OCI-LY3 (cell line): ENCODE results near the gene PPP2R5C.

ENCODE experiments used
- EZH2phosphoT487 ChIP-seq: fragments of 200-600 bp; shearing (Covaris generic); IDR thresholded peaks from 2 replicates; pipeline ENCODE4 v1.6.1; 2018; ENCODE audit warnings: antibody characterized with exemption, mixed run types, low read depth
- TF ChIP-seq, protein P1 (sequence below): fragments of 200-600, 300-600 bp; sonication (generic); IDR thresholded peaks from 2 replicates; pipeline ENCODE4 v1.5.1; 2014; ENCODE audit warnings: antibody characterized with exemption, low read length, low read depth

DNA sequence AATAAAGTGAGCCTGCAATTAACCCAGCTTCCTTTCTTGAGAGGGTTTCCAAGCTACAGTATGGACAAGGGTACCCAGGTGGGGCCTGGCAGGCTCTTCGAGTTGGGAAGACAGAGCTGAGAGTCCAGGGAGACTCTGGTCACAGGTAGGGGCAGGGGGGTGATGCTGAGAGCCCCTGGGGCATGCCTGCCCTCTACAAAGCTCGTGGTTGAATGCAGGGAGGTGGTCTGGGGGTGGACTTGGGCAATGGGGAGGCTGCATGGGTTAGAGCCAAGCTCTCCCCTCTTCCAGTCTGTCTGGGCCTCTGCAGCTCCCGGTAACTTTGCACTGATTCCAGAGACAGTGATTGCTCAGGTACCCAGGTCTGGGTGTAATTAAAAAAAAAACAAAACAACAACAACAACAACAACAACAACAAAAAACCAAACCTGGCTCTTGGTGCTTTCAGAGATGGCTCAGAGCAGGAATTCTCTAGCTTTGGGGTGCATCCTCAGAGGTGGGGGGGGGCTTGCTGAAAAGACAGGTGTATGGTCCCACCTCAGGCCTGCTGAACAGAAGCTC, 30.8 kb upstream of the PPP2R5C start:
- TF ChIP-seq, protein P1, sequence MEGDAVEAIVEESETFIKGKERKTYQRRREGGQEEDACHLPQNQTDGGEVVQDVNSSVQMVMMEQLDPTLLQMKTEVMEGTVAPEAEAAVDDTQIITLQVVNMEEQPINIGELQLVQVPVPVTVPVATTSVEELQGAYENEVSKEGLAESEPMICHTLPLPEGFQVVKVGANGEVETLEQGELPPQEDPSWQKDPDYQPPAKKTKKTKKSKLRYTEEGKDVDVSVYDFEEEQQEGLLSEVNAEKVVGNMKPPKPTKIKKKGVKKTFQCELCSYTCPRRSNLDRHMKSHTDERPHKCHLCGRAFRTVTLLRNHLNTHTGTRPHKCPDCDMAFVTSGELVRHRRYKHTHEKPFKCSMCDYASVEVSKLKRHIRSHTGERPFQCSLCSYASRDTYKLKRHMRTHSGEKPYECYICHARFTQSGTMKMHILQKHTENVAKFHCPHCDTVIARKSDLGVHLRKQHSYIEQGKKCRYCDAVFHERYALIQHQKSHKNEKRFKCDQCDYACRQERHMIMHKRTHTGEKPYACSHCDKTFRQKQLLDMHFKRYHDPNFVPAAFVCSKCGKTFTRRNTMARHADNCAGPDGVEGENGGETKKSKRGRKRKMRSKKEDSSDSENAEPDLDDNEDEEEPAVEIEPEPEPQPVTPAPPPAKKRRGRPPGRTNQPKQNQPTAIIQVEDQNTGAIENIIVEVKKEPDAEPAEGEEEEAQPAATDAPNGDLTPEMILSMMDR, result no peak
- TF ChIP-seq EZH2phosphoT487, result no peak
